ENCODE data around the gene TMSB15C.

Gene TMSB15C

GRCh38 chrX:104108955-104109354, 32.9 kb upstream of the TMSB15C start:
- TF ChIP-seq EZH2 (IDR thresholded peaks at IDR 0.05; ENCODE audit: borderline replicate concordance, low read length) = no peak
- TF ChIP-seq, protein P1, sequence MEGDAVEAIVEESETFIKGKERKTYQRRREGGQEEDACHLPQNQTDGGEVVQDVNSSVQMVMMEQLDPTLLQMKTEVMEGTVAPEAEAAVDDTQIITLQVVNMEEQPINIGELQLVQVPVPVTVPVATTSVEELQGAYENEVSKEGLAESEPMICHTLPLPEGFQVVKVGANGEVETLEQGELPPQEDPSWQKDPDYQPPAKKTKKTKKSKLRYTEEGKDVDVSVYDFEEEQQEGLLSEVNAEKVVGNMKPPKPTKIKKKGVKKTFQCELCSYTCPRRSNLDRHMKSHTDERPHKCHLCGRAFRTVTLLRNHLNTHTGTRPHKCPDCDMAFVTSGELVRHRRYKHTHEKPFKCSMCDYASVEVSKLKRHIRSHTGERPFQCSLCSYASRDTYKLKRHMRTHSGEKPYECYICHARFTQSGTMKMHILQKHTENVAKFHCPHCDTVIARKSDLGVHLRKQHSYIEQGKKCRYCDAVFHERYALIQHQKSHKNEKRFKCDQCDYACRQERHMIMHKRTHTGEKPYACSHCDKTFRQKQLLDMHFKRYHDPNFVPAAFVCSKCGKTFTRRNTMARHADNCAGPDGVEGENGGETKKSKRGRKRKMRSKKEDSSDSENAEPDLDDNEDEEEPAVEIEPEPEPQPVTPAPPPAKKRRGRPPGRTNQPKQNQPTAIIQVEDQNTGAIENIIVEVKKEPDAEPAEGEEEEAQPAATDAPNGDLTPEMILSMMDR (IDR thresholded peaks at IDR 0.05; ENCODE audit: low read length) = no peak
- H3K79me2 ChIP-seq (ENCODE audit: insufficient read depth, low read length) = no peaks in the 10 kb centered on the region

GRCh38 chrX:104105330-104106262, 29.6 kb upstream of the TMSB15C start:
- no peak overlapping the region for H3K4me3 ChIP-seq (ENCODE audit: low read depth, low read length, poor library complexity, severe bottlenecking)
- no peaks in the 10 kb centered on the region for H3K9me2 ChIP-seq (ENCODE audit: low read depth, low read length)
- no peak overlapping the region for H2AFZ ChIP-seq (ENCODE audit: low read length)
- H3K9me3 ChIP-seq (ENCODE audit: low read length) = no peaks in the 10 kb centered on the region
- no peaks in the 10 kb centered on the region for H3K27me3 ChIP-seq (ENCODE audit: insufficient read depth, low read length)
- no peak overlapping the region for H3K4me2 ChIP-seq (ENCODE audit: low read length)
- H3K9ac ChIP-seq (ENCODE audit: low read length) = no peak overlapping the region
- H3K4me1 ChIP-seq (ENCODE audit: insufficient read depth, low read length, severe bottlenecking) = no peaks in the 10 kb centered on the region
- no peaks in the 10 kb centered on the region for H3K36me3 ChIP-seq (ENCODE audit: insufficient read depth, low read length)
- no peaks in the 10 kb centered on the region for H3K79me2 ChIP-seq (ENCODE audit: insufficient read depth, low read length)
- no peaks in the 10 kb centered on the region for H3F3A ChIP-seq (ENCODE audit: insufficient read depth, low read length)
- no peak overlapping the region for H3K27ac ChIP-seq (ENCODE audit: low read depth, low read length, poor library complexity, severe bottlenecking)
- TF ChIP-seq, protein P1 (IDR thresholded peaks at IDR 0.05; ENCODE audit: low read length) = no peak
- TF ChIP-seq EZH2 (IDR thresholded peaks at IDR 0.05; ENCODE audit: borderline replicate concordance, low read length) = no peak
- H4K20me1 ChIP-seq (ENCODE audit: insufficient read depth, low read length) = no peaks in the 10 kb centered on the region

More at GRCh38 chrX:104108955-104109354, 32.9 kb upstream of the TMSB15C start:
- Histone ChIP-seq H3K9me2 (ENCODE audit: low read depth, low read length) (no peaks in the 10 kb centered on the region), H3K4me3 (ENCODE audit: low read depth, low read length, poor library complexity, severe bottlenecking) (no peak overlapping the region), H3K9ac (ENCODE audit: low read length) (no peak overlapping the region), H3K4me1 (ENCODE audit: insufficient read depth, low read length, severe bottlenecking) (no peaks in the 10 kb centered on the region), H3F3A (ENCODE audit: insufficient read depth, low read length) (no peaks in the 10 kb centered on the region), H3K36me3 (ENCODE audit: insufficient read depth, low read length) (no peaks in the 10 kb centered on the region), H4K20me1 (ENCODE audit: insufficient read depth, low read length) (no peaks in the 10 kb centered on the region), H2AFZ (ENCODE audit: low read length) (no peak overlapping the region), H3K9me3 (ENCODE audit: low read length) (no peaks in the 10 kb centered on the region), H3K27ac (ENCODE audit: low read depth, low read length, poor library complexity, severe bottlenecking) (no peak overlapping the region), H3K27me3 (ENCODE audit: insufficient read depth, low read length) (no peaks in the 10 kb centered on the region), H3K4me2 (ENCODE audit: low read length) (no peak overlapping the region)

DNA sequence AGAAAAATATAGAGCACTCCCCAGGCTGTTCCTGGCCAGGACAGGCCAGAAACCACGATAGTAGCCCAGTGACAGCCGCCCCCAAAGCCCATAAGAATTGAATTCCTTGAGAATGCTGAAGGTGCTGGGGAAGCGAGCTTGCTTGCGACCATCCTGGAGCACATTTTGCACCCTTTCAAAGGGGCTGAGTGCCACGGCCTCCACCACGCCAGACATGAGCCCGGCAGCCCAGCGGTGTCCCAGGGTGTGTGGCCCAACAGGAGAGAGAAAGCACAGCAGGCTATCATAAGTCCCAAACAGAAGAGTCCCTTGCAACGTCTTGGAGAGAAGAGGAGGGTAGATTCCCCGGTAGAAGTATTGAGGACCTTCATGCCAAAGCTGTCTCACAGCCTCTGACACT, 28.6 kb upstream of the TMSB15C start:
- Histone ChIP-seq H4K20me1 (ENCODE audit: insufficient read depth, low read length) (no peaks in the 10 kb centered on the region), H3K4me1 (ENCODE audit: insufficient read depth, low read length, severe bottlenecking) (no peaks in the 10 kb centered on the region), H3K4me2 (ENCODE audit: low read length) (no peak overlapping the region), H3F3A (ENCODE audit: insufficient read depth, low read length) (no peaks in the 10 kb centered on the region), H3K27ac (ENCODE audit: low read depth, low read length, poor library complexity, severe bottlenecking) (no peak overlapping the region), H3K27me3 (ENCODE audit: insufficient read depth, low read length) (no peaks in the 10 kb centered on the region), H3K4me3 (ENCODE audit: low read depth, low read length, poor library complexity, severe bottlenecking) (no peak overlapping the region), H3K9me2 (ENCODE audit: low read depth, low read length) (no peaks in the 10 kb centered on the region), H3K9me3 (ENCODE audit: low read length) (no peaks in the 10 kb centered on the region), H3K79me2 (ENCODE audit: insufficient read depth, low read length) (no peaks in the 10 kb centered on the region), H3K9ac (ENCODE audit: low read length) (no peak overlapping the region), H2AFZ (ENCODE audit: low read length) (no peak overlapping the region), H3K36me3 (ENCODE audit: insufficient read depth, low read length) (no peaks in the 10 kb centered on the region)
- TF ChIP-seq, protein P1 (IDR thresholded peaks at IDR 0.05; ENCODE audit: low read length) = no peak
- TF ChIP-seq EZH2 (IDR thresholded peaks at IDR 0.05; ENCODE audit: borderline replicate concordance, low read length) = no peak
